ENCODE data around the gene CEP89. TPM values are rescaled to one million over a fixed set of nuclear protein-coding genes. Genes with fewer than 3 reads are reported as not detected.
A peak's percentile ranks its signal among the peaks of the same experiment; 100 is the strongest.
"Not testable (repeated sequence)": the region's sequence is repeated elsewhere in the genome, so short reads cannot be mapped to it uniquely, and the experiment has no call there.

Gene CEP89
- total RNA-seq, 1 donor from 2014 or later = 9.6 TPM

DNA sequence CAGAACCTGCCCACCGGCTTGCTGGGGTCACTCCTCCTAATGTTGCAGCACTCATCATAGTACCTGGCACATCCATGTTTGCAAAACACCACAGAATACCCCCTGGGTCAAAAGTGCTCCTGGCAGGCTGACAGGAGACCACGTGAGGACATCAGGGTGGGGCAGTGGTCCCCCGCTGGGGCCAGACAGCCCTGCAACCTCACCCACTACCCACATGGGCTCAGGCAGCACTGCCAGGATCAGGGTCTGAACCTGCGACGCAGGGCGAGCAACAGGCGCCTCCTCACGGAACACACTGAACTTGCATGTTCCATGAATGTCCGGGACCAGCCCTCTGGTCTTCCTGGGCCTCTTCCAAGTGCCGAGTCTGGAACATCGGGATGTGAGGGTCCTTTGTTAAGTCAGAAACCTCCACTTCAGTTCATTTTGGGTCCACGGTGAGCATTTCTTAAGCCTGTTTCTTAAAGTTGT is 100.7 kb downstream of the CEP89 start:
- DNase-seq (ENCODE audit: low read depth) = no peak

- DNase-seq (ENCODE audit: low read depth) = peak; percentile 80
Measured at GRCh38 chr19:32869966-32870573, 101.7 kb downstream of the CEP89 start.

DNA sequence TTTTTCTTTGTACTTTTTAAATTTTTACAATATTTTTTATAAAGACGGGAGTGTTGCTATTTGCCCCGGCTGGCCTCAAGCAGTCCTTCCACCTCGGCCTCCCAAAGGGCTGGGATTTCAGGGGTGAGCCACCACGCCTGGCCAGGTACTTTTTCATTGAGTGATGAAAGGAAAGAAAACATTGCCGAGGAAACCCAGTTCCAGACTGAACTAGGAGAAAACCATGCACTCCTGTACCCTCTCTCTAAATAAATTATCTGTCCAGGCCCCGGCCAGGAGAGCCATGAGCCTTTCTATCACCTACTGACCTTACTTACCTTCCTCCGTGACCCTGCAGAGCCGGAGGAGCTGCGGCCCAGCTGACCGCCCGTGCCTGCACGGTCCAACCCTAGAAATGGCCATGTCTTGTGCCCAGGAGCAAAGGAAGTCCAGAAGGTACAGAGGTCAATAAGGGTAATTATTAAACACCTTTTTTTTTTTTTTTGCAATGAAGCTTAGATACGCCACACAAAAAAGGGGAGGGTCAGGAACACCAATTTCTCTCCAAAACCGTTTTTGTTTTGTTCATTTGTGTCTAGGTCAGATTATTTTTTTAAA is 102.3 kb downstream of the CEP89 start, which contains the start of gene SLC7A9:
TSS of gene SLC7A9 (minus strand) at position 399 of the 597 bp plus-strand sequence. CDS start 1,233 bp downstream, outside the sequence.
- no peak for DNase-seq (ENCODE audit: low read depth)

GRCh38 chr19:32868206-32868950 is 103.4 kb downstream of the CEP89 start:
- DNase-seq (ENCODE audit: low read depth) = no peak

DNA sequence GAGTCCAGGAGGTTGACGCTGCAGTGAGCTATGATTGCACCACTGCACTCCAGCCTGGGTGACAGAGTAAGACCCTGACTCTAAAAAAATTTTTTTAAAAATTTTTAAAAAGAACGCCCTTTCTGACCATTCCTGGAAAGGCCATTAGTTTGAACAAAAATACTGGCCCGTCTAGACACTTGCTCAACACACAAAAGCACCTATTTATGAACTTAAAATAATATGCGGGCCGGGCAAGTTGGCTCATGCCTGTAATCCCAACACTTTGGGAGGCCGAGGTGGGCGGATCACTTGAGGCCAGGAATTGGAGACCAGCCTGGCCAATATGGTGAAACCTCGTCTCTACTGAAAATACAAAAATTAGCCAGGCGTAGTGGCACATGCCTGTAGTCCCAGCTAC is 104.3 kb downstream of the CEP89 start:
- not testable (repeated sequence) for DNase-seq (ENCODE audit: low read depth)

- peak; percentile 87 for DNase-seq (ENCODE audit: low read depth)
Measured at GRCh38 chr19:32866564-32867265, 105.0 kb downstream of the CEP89 start.

DNA sequence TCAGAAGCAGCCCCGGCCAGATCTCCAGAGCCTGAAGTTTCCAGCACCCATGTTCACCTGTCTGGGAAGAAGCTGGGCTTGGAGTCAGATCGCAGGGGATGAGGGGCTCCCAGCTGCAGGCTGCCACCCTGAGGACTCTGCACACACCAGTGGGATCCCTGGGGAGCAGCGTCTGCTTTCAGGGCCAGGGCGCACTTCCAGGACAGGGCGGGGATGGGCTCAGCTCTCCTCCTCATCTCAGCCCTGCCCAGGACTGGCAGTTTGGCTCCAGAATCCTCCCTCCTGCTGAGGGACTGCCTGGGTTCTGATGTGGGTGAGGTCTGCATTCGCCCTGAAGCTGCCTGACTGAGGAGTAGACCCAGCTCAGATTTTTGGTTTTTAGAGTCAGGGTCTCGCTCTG is 105.7 kb downstream of the CEP89 start:
- peak; percentile 21 for DNase-seq (ENCODE audit: low read depth)

DNA sequence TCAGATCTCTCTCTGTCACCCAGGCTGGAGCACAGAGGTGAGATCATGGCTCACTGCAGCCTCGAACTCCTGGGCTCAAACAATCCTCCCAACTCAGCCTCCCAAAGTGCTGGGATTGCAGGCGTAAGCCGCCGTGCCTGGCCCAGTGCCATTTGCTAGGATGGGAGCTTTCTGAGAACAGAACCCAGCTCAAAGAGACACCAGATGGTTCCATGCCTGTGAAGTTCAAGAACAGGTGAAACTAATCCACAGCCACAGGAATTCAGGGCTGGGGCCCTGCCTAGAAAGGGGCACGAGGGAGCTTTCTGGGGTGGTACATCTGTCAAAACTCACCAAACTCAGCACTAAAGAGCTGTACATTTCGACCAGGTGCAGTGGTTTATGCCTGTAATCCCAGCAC is 106.4 kb downstream of the CEP89 start:
- DNase-seq (ENCODE audit: low read depth) = peak; percentile 82

DNA sequence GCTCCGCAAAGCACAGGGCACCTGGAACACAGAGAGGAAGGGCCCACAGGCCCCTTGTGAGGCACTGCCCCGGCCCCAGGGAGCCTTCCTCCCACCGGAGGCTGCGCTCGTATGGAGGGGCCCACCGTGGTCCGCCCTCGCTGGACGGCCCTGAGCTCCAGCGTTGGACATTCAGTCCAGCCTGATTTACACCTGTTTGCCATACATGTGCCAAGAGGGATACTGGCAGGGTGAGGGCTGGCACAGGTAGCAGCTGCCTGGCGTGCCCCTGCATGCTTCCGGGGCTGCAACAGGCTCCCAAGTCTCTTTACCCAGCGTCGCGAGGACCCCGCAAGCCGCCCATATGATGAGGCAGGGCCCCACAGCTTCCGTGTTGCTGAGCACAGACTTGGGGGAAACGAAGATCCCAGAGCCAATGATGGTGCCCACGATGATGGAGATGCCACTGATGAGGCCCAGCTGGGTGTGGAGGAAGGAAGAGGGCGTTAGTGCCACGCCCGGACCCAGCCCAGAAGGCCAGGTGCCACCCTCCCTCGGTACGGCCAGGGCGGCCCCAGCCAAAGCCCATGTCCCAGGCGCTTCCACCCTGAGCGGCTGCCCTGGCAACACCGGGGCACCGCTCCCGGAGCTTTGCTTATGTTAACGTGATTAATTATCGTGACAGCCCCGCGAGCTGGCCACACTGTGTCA is 107.3 kb downstream of the CEP89 start:
- DNase-seq (ENCODE audit: low read depth) = no peak

GRCh38 chr19:32863841-32864240 is 107.9 kb downstream of the CEP89 start:
- no peak for DNase-seq (ENCODE audit: low read depth)

- DNase-seq (ENCODE audit: low read depth) = no peak
Measured at GRCh38 chr19:32863301-32863700, 108.5 kb downstream of the CEP89 start.

DNA sequence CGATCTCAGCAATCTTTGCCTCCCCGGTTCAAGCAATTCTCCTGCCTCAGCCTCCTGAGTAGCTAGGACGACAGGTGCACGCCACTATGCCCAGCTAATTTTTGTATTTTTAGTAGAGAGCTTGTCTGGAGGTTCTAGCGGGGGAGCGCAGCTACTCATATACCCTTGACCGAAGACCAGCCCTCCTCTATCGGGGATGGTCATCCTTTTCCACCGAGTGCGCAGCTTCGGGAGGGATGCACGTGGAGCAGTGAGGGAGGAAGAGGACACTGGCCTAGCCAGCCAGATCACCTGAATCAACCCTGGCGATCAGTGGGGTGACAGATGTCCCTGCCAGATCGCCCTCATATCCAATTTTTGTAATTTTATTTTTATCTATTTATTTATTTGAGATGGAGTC is 109.0 kb downstream of the CEP89 start:
- DNase-seq (ENCODE audit: low read depth) = no peak

DNA sequence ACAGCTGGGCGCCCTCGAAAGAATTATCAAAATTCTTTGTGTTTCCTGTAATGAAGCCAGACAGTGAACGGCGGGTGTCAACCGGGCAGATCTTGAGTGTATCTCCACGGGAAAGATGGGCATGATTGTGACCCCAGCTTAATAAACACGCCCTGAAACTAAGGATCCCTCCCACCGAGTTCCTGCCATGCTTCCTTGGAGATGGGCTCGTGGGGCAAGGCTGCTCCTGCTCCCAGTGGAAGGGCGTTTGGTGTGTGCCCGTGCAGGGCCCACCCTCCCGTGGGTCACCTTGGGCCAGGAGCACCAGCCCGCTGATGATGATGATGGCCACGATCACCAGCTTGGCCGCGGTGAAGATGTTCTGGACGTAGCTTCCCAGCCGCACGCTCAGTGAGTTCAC is 109.6 kb downstream of the CEP89 start:
- DNase-seq (ENCODE audit: low read depth) = no peak

DNA sequence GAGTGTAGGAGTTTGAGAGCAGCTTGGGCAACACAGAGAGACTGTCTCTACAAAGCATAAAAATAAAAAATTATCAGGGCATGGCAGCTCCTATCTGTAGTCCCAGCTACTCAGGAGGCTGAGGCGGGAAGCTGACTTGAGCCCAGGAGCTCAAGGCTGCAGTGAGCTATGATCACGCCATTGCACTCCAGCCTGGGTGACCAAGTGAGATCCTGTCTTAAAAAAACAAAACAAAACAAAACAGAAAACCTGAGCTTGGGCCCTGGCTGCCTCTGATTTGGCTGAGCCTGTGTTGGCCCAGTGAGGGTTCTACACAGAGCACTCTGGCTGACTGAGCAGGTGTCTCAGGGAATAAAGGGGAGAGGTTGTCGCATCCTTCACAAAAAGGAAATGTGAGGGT is 110.2 kb downstream of the CEP89 start:
- no peak for DNase-seq (ENCODE audit: low read depth)

DNA sequence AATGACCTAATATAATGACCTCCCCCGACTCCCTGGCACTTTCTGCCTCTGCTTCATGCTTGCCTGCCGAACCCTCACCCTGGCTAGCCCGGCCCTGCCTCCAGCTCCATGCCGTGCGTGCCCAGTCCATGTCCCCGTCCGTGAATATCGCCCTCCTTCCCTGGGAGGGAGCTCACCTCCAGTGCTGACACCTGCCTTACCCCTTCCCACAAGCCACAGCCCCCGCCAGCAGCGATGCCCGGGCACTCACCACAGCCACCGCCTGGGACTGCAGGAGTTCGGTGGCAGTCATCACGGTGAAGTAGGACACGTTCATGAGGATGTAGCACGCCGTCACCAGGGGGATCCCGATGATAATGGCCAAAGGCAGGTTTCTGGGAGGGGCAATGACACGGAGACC is 112.2 kb downstream of the CEP89 start:
- no peak for DNase-seq (ENCODE audit: low read depth)

- no peak for DNase-seq (ENCODE audit: low read depth)
Measured at GRCh38 chr19:32858559-32858958, 113.2 kb downstream of the CEP89 start.

- DNase-seq (ENCODE audit: low read depth) = no peak
Measured at GRCh38 chr19:32858155-32858554, 113.6 kb downstream of the CEP89 start.

GRCh38 chr19:32857584-32857983 is 114.2 kb downstream of the CEP89 start:
- no peak for DNase-seq (ENCODE audit: low read depth)

DNA sequence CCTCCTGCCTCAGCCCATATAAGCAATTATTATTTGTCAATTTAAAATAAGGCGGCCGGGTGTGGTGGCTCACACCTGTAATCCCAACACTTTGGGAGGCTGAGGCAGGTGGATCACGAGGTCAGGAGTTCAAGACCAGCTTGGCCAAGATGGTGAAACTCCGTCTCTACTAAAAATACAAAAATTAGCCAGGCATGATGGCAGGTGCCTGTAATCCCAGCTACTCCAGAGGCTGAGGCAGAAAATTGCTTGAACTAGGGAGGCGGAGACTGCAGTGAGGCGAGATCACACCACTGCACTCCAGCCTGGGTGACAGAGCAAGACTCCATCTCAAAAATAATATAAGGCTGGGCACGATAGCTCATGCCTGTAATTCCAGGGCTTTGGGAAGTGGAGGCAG is 114.9 kb downstream of the CEP89 start:
- not testable (repeated sequence) for DNase-seq (ENCODE audit: low read depth)

GRCh38 chr19:32852216-32852615 is 119.5 kb downstream of the CEP89 start:
- no peak for DNase-seq (ENCODE audit: low read depth)

GRCh38 chr19:32848035-32848434 is 123.7 kb downstream of the CEP89 start:
- DNase-seq (ENCODE audit: low read depth) = not testable (repeated sequence)

Data from myocyte (in vitro differentiated cells).